HepG2 (cell line): ENCODE measurements around the gene VPS25. TPM values are rescaled to one million over a fixed set of nuclear protein-coding genes. Genes with fewer than 3 reads are reported as not detected.

Experiments used
- ATAC-seq: fragments of 200-7000 bp; cut with Tn5 transposase; 3 replicates; pipeline ENCODE4 v1.9.1; 2020; ENCODE audit warnings: mild to moderate bottlenecking, moderate library complexity
- BruUV-seq: library from RNA; stranded (reverse); fragments of 400-500 nt; replicated peaks from 2 replicates; lab custom pipeline; 2021; lab: Mats Ljungman, UMichigan
- CTCF ChIA-PET: fragments of 300-600 bp; formaldehyde crosslinking; extraction: SDS; loops from one replicate; lab custom pipeline; 2021; ENCODE audit warnings: low total read pairs, inconsistent platforms, low intra/inter-chr PET ratio; lab: Yijun Ruan, JAX
- POLR2A ChIA-PET: fragments of 350-600 bp; sonication (Branson Sonifier 250); formaldehyde crosslinking; loops from one replicate; lab custom pipeline; 2020; ENCODE audit warnings: antibody characterized with exemption, inconsistent platforms; lab: Yijun Ruan, JAX
- DNase-seq: peaks from one replicate; pipeline ENCODE4 v3.0.0-alpha.2; 2015; ENCODE audit warnings: low spot score
- FAIRE-seq: peaks from 3 replicates; lab custom pipeline; 2011; peaks lifted over from hg19 to GRCh38; lab: Jason Lieb, UNC
- H2AFZ ChIP-seq: one replicate; pipeline ENCODE4 v1.6.1; 2011; ENCODE audit warnings: low read length, inconsistent platforms
- H3K27ac ChIP-seq: fragments of 300-600 bp; 3 replicates; pipeline ENCODE4 v1.8.0; 2011; ENCODE audit warnings: mixed run types, mild to moderate bottlenecking, mixed read lengths, low read length, inconsistent platforms; ENCODE audit not compliant: insufficient read depth; ENCODE audit errors: extremely low read length
- H3K27me3 ChIP-seq, 2 experiments: fragments of 200-600 bp in 1 of 2; 2 replicates in 1 of 2; 3 replicates in 1 of 2; pipeline versions ENCODE4 v1.6.0 to v1.8.0; 2011; ENCODE audit warnings: low read length in 2 of 2, mild to moderate bottlenecking in 2 of 2, moderate library complexity in 2 of 2, inconsistent platforms in 1 of 2; ENCODE audit not compliant: insufficient read depth in 2 of 2, control insufficient read depth in 1 of 2
- H3K36me3 ChIP-seq, 2 experiments: fragments of 200-600 bp in 1 of 2; replicated peaks in 1 of 2; 2 replicates in 1 of 2; 3 replicates in 1 of 2; pipeline versions ENCODE4 v1.5.1 to v1.8.0; 2011; ENCODE audit warnings: low read length in 2 of 2, inconsistent platforms in 1 of 2; ENCODE audit not compliant: insufficient read depth in 2 of 2, control insufficient read depth in 1 of 2
- H3K4me1 ChIP-seq: 2 replicates; pipeline ENCODE4 v1.5.1; 2012; ENCODE audit warnings: low read length, inconsistent platforms; ENCODE audit not compliant: insufficient read depth
- H3K4me2 ChIP-seq: 2 replicates; pipeline ENCODE4 v1.6.0; 2011; ENCODE audit warnings: low read depth, low read length, inconsistent platforms
- H3K4me3 ChIP-seq, 3 experiments: fragments of 200-600 bp in 1 of 3; sonication (generic), shearing (Covaris generic) in 1 of 3; replicated peaks in 1 of 3; 2 replicates each; pipeline ENCODE4 v1.5.1; 2011 to 2016; ENCODE audit warnings: low read length in 3 of 3, inconsistent platforms in 2 of 3, low read depth in 2 of 3, mild to moderate bottlenecking in 2 of 3, control low read depth in 1 of 3, mixed read lengths in 1 of 3; ENCODE audit not compliant: insufficient read depth in 1 of 3
- H3K79me2 ChIP-seq: one replicate; pipeline ENCODE4 v1.6.1; 2011; ENCODE audit warnings: low read length, inconsistent platforms; ENCODE audit not compliant: insufficient read depth
- H3K9ac ChIP-seq: 2 replicates; pipeline ENCODE4 v1.6.0; 2011; ENCODE audit warnings: mild to moderate bottlenecking, low read depth, low read length, inconsistent platforms; ENCODE audit not compliant: insufficient read depth
- H3K9me3 ChIP-seq: 2 replicates; pipeline ENCODE4 v1.5.1; 2012; ENCODE audit warnings: mild to moderate bottlenecking, low read length
- H4K20me1 ChIP-seq: 2 replicates; pipeline ENCODE4 v1.6.0; 2011; ENCODE audit warnings: inconsistent platforms, mild to moderate bottlenecking, low read length, moderate library complexity; ENCODE audit not compliant: insufficient read depth
- BCL6 ChIP-seq: IDR thresholded peaks from 2 replicates; pipeline ENCODE4 v1.6.1; 2016; ENCODE audit warnings: missing genetic modification reagents, missing compliant biosample characterization
- BRD4 ChIP-seq: sonication (generic); formaldehyde crosslinking; IDR thresholded peaks from 2 replicates; pipeline ENCODE4 v1.4.0; 2020; ENCODE audit warnings: missing genetic modification reagents
- DPF2 ChIP-seq: sonication (generic); formaldehyde crosslinking; IDR thresholded peaks from 2 replicates; pipeline ENCODE4 v1.4.0; 2020; ENCODE audit warnings: mild to moderate bottlenecking, low read depth, missing genetic modification reagents, borderline replicate concordance
- MTF2 ChIP-seq: sonication (generic); formaldehyde crosslinking; IDR thresholded peaks from 2 replicates; pipeline ENCODE4 v1.5.0; 2020; ENCODE audit warnings: missing genetic modification reagents, borderline replicate concordance
- TGIF2 ChIP-seq: IDR thresholded peaks from 2 replicates; pipeline ENCODE4 v1.6.1; 2016; ENCODE audit warnings: control low read depth, missing compliant biosample characterization
- ZNF224 ChIP-seq: sonication (generic); formaldehyde crosslinking; IDR thresholded peaks from 2 replicates; pipeline ENCODE4 v1.5.0; 2020; ENCODE audit warnings: mild to moderate bottlenecking, missing genetic modification reagents
- WGBS: methylation state at CpG from one replicate; pipeline ENCODE4 v1.1.6; 2017; ENCODE audit warnings: low lambda C conversion rate; 5-methylcytosine and 5-hydroxymethylcytosine counted together
- in situ Hi-C: cut with HindIII; loops from 2 replicates; pipeline ENCODE4 v1.10.0; 2017; ENCODE audit warnings: low pct_unique_long_range_greater_than_20kb; ENCODE audit not compliant: extremely low pct_ligation_motif_present
- intact Hi-C: fragments of 100-400 bp; cut with micrococcal nuclease; formaldehyde crosslinking; loops from one replicate; pipeline ENCODE4 v1.10.0; 2022; ENCODE audit not compliant: unreplicated experiment
- polyA plus RNA-seq, 8 experiments: library from polyadenylated mRNA; depleted of rRNA in 3 of 8; stranded (reverse) in 7 of 8; unstranded in 1 of 8; fragments of >200 nt; fragmentation: Illumina TruSeq in 4 of 8; extraction: Trizol in 4 of 8; gene quantifications; 2 replicates each; pipeline versions ENCODE4 v1.2.1 to v1.2.3, GENCODE V29; 2011 to 2016; ENCODE audit warnings: low read depth in 4 of 8, missing spikeins in 1 of 8, mixed read lengths in 1 of 8; ENCODE audit not compliant: insufficient read depth in 1 of 8
- total RNA-seq, 5 experiments: library from RNA; depleted of rRNA; stranded (reverse); fragments of >200 nt; fragmentation: Illumina TruSeq; extraction: Trizol; gene quantifications; 2 replicates each; pipeline ENCODE4 v1.2.3, GENCODE V29; 2016; ENCODE audit warnings: low read depth in 1 of 5
- TF ChIP-seq, protein P1 (sequence below): sonication (generic); formaldehyde crosslinking; IDR thresholded peaks from 2 replicates; pipeline ENCODE4 v1.9.0; 2021; ENCODE audit warnings: missing genetic modification reagents, mild to moderate bottlenecking, borderline replicate concordance
- TF ChIP-seq, protein P2 (sequence below): sonication (generic); formaldehyde crosslinking; IDR thresholded peaks from 2 replicates; pipeline ENCODE4 v1.5.1; 2020; ENCODE audit warnings: mild to moderate bottlenecking, missing genetic modification reagents, moderate library complexity
- TF ChIP-seq, protein P3 (sequence below): IDR thresholded peaks from 2 replicates; pipeline ENCODE4 v1.6.1; 2016
- TF ChIP-seq, protein P4 (sequence below): sonication (generic); formaldehyde crosslinking; IDR thresholded peaks from 2 replicates; pipeline ENCODE4 v1.5.0; 2020; ENCODE audit warnings: mild to moderate bottlenecking, missing genetic modification reagents
- TF ChIP-seq, protein P5 (sequence below): sonication (generic); formaldehyde crosslinking; IDR thresholded peaks from 2 replicates; pipeline ENCODE4 v1.4.0; 2020; ENCODE audit warnings: mild to moderate bottlenecking, missing genetic modification reagents
- TF ChIP-seq, protein P6 (sequence below): sonication (generic); formaldehyde crosslinking; IDR thresholded peaks from 2 replicates; pipeline ENCODE4 v1.4.0; 2020; ENCODE audit warnings: missing genetic modification reagents, low read depth, mild to moderate bottlenecking, borderline replicate concordance

The VPS25 gene
- total and polyA plus RNA-seq, 2 of the 13 experiments (the other 11 are each of a cell fraction or from before 2014, with no cell fraction given), result 161 to 249 TPM

DNA sequence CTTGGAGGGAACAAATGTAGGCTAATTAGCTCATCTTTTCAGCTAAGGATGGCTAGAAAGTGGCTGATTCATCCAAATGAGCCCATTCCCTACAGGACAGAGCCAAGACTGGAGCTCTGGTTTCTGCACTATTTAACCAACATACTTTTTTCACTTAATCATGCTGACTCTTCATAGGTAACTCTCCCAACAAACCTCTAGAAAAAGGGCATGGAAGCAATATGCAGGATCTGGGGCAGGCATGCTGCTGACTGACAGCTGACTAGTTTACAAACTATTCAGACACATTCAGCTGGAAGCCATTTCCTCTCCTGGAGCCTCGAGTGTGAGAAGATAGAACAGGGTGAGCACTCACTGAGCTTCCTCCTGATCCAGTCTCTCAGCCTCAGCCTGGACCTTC is 44.6 kb downstream of the VPS25 start:
- no peak overlapping the region for H3K4me2 ChIP-seq
- H3K4me3 ChIP-seq, result no peak overlapping the region
- H3K27ac ChIP-seq, result no peak overlapping the region
- H3K79me2 ChIP-seq, result peaks cover 9% of the 10 kb centered on the region
- no peak for DNase-seq
- peaks cover 49 to 72% of the 10 kb centered on the region in 2 experiments for H3K36me3 ChIP-seq
- POLR2A ChIA-PET, result interaction anchor here (0.6 to 4.6 kb wide), 5 partner anchors 13 to 254 kb away, joined by 3 to 29 read pairs (median 4); partner anchors contain the start of genes CNTD1 and COA3
- no peak for FAIRE-seq
- BruUV-seq, result no TSS peak
- H4K20me1 ChIP-seq, result no peaks in the 10 kb centered on the region
- peaks cover 22% of the 10 kb centered on the region for H3K4me1 ChIP-seq
- 92% methylated on average over 1 of the region's 1 CpG for WGBS
- H3K9me3 ChIP-seq, result no peaks in the 10 kb centered on the region
- CTCF ChIA-PET, result no interaction called here
- H3K27me3 ChIP-seq, result no peaks in the 10 kb centered on the region
- no peak overlapping the region for H3K9ac ChIP-seq
- intact Hi-C loops, result no loop called here
- ATAC-seq, result no peak
- no peak overlapping the region for H2AFZ ChIP-seq
- in situ Hi-C loops, result no loop called here
- TF ChIP-seq, protein P1, sequence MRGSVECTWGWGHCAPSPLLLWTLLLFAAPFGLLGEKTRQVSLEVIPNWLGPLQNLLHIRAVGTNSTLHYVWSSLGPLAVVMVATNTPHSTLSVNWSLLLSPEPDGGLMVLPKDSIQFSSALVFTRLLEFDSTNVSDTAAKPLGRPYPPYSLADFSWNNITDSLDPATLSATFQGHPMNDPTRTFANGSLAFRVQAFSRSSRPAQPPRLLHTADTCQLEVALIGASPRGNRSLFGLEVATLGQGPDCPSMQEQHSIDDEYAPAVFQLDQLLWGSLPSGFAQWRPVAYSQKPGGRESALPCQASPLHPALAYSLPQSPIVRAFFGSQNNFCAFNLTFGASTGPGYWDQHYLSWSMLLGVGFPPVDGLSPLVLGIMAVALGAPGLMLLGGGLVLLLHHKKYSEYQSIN (CRISPR knock-in tag), result no peak
- TF ChIP-seq, protein P2, sequence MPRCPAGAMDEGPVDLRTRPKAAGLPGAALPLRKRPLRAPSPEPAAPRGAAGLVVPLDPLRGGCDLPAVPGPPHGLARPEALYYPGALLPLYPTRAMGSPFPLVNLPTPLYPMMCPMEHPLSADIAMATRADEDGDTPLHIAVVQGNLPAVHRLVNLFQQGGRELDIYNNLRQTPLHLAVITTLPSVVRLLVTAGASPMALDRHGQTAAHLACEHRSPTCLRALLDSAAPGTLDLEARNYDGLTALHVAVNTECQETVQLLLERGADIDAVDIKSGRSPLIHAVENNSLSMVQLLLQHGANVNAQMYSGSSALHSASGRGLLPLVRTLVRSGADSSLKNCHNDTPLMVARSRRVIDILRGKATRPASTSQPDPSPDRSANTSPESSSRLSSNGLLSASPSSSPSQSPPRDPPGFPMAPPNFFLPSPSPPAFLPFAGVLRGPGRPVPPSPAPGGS (CRISPR knock-in tag), result no peak
- TF ChIP-seq MTF2 (CRISPR knock-in tag) (no peak), DPF2 (no peak), ZNF224 (CRISPR knock-in tag) (no peak), TGIF2 (CRISPR knock-in tag) (no peak), BCL6 (no peak), BRD4 (CRISPR knock-in tag) (no peak)
- TF ChIP-seq, protein P3, sequence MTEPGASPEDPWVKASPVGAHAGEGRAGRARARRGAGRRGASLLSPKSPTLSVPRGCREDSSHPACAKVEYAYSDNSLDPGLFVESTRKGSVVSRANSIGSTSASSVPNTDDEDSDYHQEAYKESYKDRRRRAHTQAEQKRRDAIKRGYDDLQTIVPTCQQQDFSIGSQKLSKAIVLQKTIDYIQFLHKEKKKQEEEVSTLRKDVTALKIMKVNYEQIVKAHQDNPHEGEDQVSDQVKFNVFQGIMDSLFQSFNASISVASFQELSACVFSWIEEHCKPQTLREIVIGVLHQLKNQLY, result no peak
- TF ChIP-seq, protein P4, sequence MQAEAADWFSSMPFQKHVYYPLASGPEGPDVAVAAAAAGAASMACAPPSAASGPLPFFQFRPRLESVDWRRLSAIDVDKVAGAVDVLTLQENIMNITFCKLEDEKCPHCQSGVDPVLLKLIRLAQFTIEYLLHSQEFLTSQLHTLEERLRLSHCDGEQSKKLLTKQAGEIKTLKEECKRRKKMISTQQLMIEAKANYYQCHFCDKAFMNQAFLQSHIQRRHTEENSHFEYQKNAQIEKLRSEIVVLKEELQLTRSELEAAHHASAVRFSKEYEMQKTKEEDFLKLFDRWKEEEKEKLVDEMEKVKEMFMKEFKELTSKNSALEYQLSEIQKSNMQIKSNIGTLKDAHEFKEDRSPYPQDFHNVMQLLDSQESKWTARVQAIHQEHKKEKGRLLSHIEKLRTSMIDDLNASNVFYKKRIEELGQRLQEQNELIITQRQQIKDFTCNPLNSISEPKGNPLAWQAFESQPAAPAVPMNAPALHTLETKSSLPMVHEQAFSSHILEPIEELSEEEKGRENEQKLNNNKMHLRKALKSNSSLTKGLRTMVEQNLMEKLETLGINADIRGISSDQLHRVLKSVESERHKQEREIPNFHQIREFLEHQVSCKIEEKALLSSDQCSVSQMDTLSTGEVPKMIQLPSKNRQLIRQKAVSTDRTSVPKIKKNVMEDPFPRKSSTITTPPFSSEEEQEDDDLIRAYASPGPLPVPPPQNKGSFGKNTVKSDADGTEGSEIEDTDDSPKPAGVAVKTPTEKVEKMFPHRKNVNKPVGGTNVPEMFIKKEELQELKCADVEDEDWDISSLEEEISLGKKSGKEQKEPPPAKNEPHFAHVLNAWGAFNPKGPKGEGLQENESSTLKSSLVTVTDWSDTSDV (CRISPR knock-in tag), result no peak
- TF ChIP-seq, protein P5, sequence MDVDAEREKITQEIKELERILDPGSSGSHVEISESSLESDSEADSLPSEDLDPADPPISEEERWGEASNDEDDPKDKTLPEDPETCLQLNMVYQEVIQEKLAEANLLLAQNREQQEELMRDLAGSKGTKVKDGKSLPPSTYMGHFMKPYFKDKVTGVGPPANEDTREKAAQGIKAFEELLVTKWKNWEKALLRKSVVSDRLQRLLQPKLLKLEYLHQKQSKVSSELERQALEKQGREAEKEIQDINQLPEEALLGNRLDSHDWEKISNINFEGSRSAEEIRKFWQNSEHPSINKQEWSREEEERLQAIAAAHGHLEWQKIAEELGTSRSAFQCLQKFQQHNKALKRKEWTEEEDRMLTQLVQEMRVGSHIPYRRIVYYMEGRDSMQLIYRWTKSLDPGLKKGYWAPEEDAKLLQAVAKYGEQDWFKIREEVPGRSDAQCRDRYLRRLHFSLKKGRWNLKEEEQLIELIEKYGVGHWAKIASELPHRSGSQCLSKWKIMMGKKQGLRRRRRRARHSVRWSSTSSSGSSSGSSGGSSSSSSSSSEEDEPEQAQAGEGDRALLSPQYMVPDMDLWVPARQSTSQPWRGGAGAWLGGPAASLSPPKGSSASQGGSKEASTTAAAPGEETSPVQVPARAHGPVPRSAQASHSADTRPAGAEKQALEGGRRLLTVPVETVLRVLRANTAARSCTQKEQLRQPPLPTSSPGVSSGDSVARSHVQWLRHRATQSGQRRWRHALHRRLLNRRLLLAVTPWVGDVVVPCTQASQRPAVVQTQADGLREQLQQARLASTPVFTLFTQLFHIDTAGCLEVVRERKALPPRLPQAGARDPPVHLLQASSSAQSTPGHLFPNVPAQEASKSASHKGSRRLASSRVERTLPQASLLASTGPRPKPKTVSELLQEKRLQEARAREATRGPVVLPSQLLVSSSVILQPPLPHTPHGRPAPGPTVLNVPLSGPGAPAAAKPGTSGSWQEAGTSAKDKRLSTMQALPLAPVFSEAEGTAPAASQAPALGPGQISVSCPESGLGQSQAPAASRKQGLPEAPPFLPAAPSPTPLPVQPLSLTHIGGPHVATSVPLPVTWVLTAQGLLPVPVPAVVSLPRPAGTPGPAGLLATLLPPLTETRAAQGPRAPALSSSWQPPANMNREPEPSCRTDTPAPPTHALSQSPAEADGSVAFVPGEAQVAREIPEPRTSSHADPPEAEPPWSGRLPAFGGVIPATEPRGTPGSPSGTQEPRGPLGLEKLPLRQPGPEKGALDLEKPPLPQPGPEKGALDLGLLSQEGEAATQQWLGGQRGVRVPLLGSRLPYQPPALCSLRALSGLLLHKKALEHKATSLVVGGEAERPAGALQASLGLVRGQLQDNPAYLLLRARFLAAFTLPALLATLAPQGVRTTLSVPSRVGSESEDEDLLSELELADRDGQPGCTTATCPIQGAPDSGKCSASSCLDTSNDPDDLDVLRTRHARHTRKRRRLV, result no peak
- TF ChIP-seq, protein P6, sequence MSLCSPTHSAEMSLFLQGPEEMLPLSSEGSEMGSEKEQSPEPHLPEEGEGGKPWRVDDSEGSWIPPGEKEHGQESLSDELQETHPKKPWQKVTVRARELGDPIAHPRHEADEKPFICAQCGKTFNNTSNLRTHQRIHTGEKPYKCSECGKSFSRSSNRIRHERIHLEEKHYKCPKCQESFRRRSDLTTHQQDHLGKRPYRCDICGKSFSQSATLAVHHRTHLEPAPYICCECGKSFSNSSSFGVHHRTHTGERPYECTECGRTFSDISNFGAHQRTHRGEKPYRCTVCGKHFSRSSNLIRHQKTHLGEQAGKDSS (CRISPR knock-in tag), result no peak
